Epithelial cell of esophagus (primary cell): ENCODE data around the gene RNU1-1.
"Not testable (repeated sequence)": the region's sequence is repeated elsewhere in the genome, so short reads cannot be mapped to it uniquely, and the experiment has no call there.

ENCODE experiments used
- DNase-seq: peaks from one replicate; pipeline ENCODE4 v3.0.0; 2010; ENCODE audit warnings: low read depth
- H3K4me3 ChIP-seq: 2 replicates; pipeline ENCODE4 v1.5.1; 2011; ENCODE audit warnings: mild to moderate bottlenecking, low read length, control low read depth

RNU1-1 gene

DNA sequence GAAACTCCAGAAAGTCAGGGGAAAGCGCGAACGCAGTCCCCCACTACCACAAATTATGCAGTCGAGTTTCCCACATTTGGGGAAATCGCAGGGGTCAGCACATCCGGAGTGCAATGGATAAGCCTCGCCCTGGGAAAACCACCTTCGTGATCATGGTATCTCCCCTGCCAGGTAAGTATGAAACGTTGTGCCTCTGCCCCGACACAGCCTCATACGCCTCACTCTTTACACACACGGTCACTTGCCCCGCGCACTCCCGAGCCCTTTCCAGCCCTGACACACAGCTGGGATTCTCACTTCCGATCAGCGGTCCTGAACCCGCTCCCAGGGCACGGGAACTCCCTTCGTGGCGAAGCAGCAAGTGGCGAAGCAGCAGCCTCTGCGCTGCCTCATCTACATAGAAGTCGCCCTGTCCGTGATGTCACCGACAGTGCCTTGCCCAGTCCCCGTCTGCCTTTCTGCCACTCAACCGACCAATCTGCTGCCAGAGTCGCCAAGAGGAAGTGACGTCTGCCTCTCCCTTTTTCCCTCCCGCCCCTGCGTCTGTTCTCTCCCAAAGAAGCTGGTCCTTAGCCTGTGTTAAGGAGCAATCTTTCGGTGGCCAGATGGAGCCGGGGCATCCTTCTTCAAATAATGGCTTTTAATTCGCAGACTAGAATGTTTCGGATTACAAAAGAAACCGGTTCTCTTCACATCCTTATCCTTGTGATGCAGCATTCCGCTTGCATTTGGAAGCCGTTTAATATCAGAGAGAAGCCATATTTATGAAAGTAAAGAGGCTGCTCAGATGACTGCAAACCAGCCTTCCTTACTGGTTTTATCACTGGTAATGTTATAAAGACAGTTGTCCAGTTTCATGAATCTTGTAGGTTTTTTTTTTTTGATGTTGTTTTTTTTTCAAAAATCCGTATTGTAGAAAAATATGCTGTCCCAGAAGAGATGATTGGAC, at the start of gene RNU1-1:
Gene RNU1-1, minus strand, starts transcription at position 179 of the 949 bp plus-strand sequence.
- peak; percentile 62 for DNase-seq
- H3K4me3 ChIP-seq = peak within 1 kb of the TSS; percentile 31

- not testable (repeated sequence) for DNase-seq, H3K4me3 ChIP-seq
These were observed 47.0 kb upstream of the RNU1-1 start for GRCh38 chr1:16561035-16561434.

DNA sequence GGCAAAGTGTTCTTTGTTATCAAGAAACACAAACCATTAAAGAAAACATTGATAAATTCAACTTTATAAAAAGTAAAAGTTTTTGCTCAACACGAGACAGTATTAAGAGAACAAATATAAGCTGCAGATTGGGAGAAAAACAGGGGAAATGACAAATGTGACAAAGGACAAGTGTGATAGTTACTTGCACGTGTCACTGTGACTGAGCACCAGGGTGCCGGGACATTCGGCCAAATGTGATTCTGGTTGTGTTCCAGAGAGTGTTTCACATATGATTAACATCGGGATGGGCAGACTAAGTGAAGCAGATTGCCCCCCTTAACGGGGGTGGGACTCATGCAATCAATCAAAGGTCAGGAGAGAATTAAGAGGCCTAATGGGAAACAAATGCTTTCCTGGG, 46.4 kb upstream of the RNU1-1 start:
- H3K4me3 ChIP-seq = not testable (repeated sequence)

DNA sequence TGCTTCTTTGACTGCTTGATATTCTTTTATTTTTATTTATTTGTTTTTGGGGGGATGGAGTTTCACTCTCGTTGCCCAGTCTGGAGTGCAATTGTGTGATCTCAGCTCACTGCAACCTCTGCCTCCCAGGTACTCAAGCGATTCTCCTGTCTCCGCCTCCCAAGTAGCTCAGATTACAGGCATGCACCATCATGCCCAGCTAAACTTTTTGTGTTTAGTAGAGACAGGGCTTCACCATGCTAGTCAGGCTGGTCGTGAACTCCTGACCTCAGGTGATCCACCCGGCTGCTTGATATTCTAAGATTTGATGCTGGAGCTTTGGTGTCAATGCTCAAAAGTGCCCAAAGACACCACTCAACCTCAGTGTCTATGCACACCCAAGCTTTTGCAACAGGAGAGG, 45.6 kb upstream of the RNU1-1 start:
- not testable (repeated sequence) for DNase-seq

More for the DNA sequence above, 46.4 kb upstream of the RNU1-1 start:
- not testable (repeated sequence) for DNase-seq

GRCh38 chr1:16557034-16557433, 42.9 kb upstream of the RNU1-1 start:
- DNase-seq, H3K4me3 ChIP-seq: not testable (repeated sequence)

More for the DNA sequence above, 45.6 kb upstream of the RNU1-1 start:
- not testable (repeated sequence) for H3K4me3 ChIP-seq

- not testable (repeated sequence) for H3K4me3 ChIP-seq, DNase-seq
These were observed 39.2 kb upstream of the RNU1-1 start for GRCh38 chr1:16553244-16553643.

DNA sequence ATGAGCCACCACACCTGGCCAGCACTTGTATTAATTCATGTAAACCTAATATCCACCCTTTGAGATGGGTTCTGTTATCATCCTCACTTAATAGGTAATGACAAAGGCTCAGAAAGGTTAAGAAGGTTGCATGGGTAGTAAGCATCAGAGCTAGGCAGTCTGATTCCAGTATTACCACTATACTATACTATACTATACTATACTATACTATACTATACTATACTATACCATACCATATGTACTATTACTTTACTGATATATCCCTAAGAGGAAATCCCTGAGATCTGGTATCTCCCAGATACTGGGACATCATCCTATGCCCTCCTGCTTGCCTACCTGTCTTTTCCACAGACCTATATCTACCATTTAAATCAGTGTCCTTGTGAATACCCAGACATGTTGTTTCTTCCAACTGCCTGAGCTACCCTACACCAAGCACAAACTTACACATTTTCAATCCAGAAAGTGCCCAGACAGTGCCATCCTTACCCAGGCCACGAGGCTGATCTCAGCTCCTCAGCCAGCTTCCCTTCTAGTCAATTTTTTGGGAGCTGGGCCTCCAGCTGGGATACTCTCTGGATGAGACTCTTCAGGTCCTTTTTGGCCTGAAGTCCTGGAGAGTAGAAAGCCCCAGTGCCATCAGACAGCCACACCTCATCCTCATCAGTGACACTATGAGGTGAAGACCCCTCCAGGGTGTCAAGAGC, 36.3 kb upstream of the RNU1-1 start:
- not testable (repeated sequence) for H3K4me3 ChIP-seq

DNA sequence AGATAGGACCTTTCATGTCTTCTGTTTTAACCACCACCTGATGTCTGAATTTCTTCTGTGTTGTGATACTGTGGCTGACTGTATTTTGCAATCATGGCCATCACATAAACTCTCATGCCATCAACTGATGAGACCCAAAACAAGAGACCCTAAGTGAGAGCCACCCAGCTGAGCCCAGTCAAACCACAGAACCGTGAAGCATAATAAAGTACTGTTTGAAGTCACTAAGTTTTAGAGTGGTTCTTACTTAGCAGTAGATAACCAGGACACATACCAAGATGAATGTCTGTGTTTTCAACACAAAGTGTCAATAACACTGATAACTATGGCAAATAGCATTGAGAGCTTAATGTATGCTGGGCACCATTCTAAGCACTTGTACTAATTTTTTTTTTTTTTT, 35.5 kb upstream of the RNU1-1 start:
- not testable (repeated sequence) for H3K4me3 ChIP-seq, DNase-seq

More for the DNA sequence above, 36.3 kb upstream of the RNU1-1 start:
- not testable (repeated sequence) for DNase-seq

DNA sequence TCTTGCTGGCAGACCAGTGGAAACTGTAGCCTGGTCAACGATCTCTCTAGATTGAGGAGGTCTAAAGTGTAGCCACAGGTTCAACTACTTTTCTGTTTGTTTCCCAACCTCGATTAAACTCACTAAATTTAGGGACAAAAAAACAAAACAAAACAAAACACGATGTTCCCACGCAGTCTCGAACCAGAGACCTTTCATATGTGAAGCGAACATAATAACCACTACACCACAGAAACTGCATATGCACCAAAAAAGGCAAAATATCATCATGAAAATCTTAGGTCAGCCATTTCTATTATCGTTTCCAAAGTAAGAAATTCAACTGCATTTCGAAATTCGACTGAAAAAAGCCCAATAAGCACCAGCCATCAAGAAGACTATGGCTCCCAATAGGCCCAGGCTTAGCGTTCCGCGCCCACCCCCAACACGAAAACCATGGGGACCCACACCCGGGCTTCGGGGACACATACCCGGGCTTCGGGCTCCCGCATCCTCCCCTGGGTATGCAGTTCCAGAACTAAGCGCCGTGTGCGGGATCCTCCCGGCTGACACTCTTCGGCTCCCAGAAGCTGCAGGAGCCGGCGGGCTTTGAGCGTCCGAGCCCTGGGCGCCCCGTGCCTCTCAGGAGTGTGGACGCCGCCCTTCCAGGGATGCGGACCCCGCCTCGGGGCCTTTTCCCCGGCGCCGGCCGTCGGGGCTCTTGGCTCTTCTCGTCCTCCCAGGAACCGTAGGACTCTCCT, 33.6 kb upstream of the RNU1-1 start:
- H3K4me3 ChIP-seq, DNase-seq: not testable (repeated sequence)

DNA sequence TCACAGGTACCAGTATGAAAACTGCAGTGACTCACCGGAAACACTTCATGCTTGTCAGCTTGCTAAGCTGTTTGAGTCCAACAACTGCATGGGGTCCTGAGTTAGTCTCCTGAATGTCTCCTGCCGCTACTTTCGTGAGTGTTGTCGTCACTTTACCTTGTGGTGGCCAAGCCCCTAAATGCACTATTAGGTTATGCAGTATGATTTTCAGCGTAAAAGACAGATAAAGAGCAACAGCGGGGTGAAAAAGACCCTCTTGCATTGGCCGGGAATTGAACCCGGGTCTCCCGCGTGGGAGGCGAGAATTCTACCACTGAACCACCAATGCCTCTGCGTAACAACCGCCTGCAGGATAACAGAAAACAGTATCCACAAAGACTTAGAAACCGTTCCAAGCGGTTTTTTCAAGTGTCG, 31.6 kb upstream of the RNU1-1 start:
- DNase-seq = peak; percentile 54
- not testable (repeated sequence) for H3K4me3 ChIP-seq

- not testable (repeated sequence) for H3K4me3 ChIP-seq, DNase-seq
These were observed 26.4 kb upstream of the RNU1-1 start for GRCh38 chr1:16540421-16540893.

GRCh38 chr1:16537528-16537927, 23.4 kb upstream of the RNU1-1 start:
- not testable (repeated sequence) for DNase-seq, H3K4me3 ChIP-seq

DNA sequence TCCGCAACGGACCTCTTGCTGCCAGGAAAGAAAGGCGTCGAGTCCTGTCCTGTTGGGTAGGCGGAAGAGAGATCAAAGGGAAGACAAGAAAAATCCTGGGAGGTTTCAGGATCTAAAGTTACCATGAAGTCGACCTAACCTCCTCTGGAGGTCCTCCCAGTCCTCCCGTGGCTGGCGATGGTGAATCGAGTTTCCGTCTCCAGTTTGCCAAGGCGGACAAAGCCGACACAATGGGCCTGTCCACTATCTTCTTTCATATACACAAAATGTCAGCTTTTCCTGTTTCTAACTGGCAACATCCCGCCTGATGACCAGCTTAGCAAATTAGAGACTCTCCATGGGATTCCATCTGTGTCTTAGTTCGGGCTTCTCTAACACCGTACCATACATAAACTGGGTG, 22.7 kb upstream of the RNU1-1 start:
- not testable (repeated sequence) for H3K4me3 ChIP-seq, DNase-seq

GRCh38 chr1:16535898-16536297, 21.8 kb upstream of the RNU1-1 start:
- H3K4me3 ChIP-seq, DNase-seq: not testable (repeated sequence)

GRCh38 chr1:16535487-16535886, 21.4 kb upstream of the RNU1-1 start:
- H3K4me3 ChIP-seq = peak overlapping the region; percentile 29
- DNase-seq = peak; percentile 37

DNA sequence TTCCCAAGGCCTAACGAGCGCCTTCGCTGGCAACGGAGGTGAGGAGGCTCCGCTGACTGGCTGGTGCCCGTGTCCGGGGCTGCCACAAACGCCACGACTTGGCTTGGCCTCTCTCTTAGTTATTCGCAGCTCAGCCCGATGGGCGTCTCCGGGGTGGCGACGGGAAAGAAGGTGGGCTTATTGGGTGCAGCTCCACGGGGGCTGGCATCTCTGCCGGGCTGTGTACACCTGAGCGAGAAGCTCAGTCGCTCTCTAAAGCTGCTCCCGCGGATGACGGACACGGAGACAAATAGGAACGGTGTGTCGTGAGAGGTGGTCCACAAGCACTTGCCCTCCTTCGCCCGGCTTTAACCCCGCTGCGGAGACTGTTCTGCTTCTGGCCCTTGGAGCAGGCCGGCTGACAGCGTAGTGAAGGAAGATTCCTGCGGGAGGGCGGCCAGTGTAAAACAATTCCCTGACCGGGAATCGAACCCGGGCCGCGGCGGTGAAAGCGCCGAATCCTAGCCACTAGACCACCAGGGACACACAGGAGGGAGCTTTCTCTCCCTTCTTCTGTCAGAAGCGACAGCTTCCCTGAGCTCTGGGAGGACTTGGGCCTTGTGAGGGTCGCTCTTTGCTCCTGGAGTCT, 20.9 kb upstream of the RNU1-1 start:
- peak; percentile 69 for DNase-seq
- H3K4me3 ChIP-seq = peak overlapping the region; percentile 29

GRCh38 chr1:16534239-16534828, 20.2 kb upstream of the RNU1-1 start:
- not testable (repeated sequence) for DNase-seq, H3K4me3 ChIP-seq

DNA sequence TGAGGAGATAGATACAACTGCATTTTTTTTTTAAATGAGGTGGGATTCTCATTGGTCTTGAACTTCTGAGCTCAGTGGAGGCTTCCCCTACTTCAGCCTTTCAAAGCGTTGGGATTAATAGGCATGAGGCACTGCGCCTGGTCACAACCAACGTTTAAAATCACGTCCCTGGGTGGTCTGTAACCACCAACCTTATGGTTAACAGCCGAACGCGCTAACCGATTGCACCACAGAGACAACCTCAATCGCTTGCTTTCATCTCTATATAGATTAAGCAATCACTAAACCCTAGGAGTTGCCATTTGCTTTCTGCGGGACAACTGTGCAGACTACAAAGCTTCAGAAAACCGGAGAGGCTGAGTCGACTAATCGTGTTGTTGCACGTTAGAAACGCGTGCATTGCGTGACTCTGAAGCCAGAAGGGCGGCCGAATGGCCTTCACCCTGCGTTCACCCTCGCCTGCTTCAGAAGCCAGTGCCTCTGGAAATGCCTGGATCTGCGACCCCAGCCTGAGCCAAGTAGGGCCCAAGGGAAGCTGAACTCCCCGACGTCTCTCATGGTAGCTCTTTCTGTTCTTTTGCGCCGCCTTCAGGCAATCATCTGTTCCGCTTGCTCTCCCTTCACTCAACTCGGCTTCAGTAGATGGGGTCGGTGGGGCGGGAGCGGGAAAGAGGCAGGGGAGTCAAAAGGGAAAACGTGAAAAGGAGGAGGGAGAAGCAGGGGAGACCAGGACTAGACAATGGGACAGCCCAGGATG, 18.3 kb upstream of the RNU1-1 start:
- not testable (repeated sequence) for DNase-seq, H3K4me3 ChIP-seq
